ENCODE results near the gene THSD4. TPM values are rescaled to one million over a fixed set of nuclear protein-coding genes. Genes with fewer than 3 reads are reported as not detected.

The THSD4 gene
- total and polyA plus RNA-seq, 7 donors, result 1.4 to 7.8 (median 2.2) TPM

DNA sequence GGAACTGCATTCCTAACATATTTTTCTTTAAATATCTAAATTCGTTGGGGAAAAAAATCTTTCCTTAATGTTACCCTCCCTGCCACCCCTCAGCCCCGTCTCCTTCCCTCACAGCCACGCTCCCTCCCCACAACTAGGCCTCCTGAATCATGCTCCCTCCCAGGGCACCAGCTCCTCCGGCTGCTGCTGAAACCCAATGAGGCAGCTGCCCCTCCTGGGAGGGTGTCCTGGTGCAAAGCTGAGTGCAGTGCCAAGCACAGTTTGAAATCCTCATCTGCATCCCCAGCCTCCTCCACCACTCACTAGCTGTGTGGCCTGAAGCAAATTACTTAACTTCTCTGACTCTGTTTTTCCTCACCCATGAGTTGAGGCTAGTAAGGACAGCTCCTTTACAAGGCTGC lies 692.4 kb downstream of the THSD4 start:
- DNase-seq, result no peak
- peaks cover 0 to 5% (median 0%) of the 10 kb centered on the region in 3 donors for H3K27me3 ChIP-seq
- no peaks in the 10 kb centered on the region for H3K4me1 ChIP-seq
- 78 to 83% methylated on average over 4 of the region's 4 CpGs for WGBS, 2 donors
- H3K36me3 ChIP-seq, result no peaks in the 10 kb centered on the region
- H3K27ac ChIP-seq, result no peak overlapping the region
- intact Hi-C loops (cut with DNase I), result no loop called here
- H3K9me3 ChIP-seq, result no peaks in the 10 kb centered on the region
- H3K4me3 ChIP-seq, result no peak overlapping the region
- TF ChIP-seq, protein P1, sequence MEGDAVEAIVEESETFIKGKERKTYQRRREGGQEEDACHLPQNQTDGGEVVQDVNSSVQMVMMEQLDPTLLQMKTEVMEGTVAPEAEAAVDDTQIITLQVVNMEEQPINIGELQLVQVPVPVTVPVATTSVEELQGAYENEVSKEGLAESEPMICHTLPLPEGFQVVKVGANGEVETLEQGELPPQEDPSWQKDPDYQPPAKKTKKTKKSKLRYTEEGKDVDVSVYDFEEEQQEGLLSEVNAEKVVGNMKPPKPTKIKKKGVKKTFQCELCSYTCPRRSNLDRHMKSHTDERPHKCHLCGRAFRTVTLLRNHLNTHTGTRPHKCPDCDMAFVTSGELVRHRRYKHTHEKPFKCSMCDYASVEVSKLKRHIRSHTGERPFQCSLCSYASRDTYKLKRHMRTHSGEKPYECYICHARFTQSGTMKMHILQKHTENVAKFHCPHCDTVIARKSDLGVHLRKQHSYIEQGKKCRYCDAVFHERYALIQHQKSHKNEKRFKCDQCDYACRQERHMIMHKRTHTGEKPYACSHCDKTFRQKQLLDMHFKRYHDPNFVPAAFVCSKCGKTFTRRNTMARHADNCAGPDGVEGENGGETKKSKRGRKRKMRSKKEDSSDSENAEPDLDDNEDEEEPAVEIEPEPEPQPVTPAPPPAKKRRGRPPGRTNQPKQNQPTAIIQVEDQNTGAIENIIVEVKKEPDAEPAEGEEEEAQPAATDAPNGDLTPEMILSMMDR (IDR thresholded peaks at IDR 0.05), result no peak
- TF ChIP-seq POLR2A (IDR thresholded peaks at IDR 0.05), result no peak
- no peak for TF ChIP-seq EP300 (IDR thresholded peaks at IDR 0.05)
- TF ChIP-seq POLR2AphosphoS5 (IDR thresholded peaks at IDR 0.05), result no peak

DNA sequence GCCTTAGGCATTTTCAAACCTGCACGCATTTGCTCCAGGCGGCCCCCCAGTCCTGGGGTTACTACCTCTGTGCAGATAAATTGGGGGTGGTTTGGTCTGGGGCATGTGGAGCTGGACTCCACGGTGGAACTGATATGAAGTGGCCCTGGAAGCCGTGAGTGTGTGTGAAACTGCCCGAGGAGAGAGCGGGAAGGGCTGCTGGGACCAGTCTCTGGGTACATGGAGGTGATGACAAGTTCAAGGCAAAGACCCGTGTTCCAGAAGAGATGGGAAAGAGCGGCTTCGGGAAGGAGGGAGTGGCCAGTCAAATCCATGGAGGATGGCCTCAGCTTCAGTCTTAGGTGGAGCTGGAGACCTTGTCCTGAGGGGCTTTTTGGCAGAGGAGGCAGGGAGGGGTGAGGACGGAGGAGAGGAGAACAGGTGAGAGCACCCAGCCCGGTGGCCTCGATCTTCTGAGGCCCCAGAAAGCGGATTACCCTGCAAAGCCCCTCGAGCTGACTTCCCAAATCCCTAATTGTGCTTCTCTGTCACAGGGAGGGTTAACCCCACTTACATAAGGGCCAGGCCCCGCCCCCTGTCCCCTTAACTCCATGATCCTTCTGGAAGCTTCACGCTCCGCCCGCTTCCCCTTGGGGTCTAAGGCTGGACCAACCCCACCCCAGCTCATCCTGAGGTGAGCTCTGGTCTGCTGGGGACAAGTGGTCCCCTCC lies 693.2 kb downstream of the THSD4 start:
- WGBS, 2 donors, result 86 to 89% methylated on average over 18 of the region's 18 CpGs
- H3K4me1 ChIP-seq, result no peaks in the 10 kb centered on the region

DNA sequence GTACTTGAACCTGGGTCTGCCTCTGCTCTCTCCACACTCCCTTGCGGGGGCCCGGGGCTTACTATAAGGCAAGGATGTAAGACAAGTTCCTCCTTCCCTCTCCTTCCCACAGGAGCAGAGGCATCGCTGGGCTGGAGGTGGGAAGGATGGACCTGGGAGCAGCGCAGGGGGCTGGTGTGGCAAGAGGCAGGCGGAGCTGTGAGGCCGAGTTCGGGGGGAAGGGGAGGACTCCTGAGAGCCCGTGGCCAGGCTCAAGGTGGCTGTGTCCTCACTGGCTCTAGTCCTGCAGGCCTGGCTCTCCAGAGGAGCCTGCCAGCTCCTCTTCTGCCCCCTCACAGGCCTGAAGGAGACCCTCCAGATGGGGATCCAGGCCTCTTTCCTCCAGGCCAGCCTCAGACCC lies 694.1 kb downstream of the THSD4 start:
- TF ChIP-seq, protein P1 (IDR thresholded peaks at IDR 0.05), result no peak
- TF ChIP-seq EP300 (IDR thresholded peaks at IDR 0.05) (no peak), POLR2A (IDR thresholded peaks at IDR 0.05) (no peak), POLR2AphosphoS5 (IDR thresholded peaks at IDR 0.05) (no peak)
- 87 to 88% methylated on average over 8 of the region's 8 CpGs for WGBS, 2 donors
- Histone ChIP-seq H3K27ac (no peak overlapping the region), H3K36me3 (no peaks in the 10 kb centered on the region), H3K4me1 (no peaks in the 10 kb centered on the region), H3K4me3 (no peak overlapping the region), H3K9me3 (no peaks in the 10 kb centered on the region), H3K27me3 (peaks cover 0 to 5% (median 0%) of the 10 kb centered on the region in 3 donors)
- intact Hi-C loops (cut with DNase I), result no loop called here
- no peak for DNase-seq

More for the DNA sequence above, 693.2 kb downstream of the THSD4 start:
- no peak for DNase-seq
- no peak overlapping the region for H3K4me3 ChIP-seq
- TF ChIP-seq POLR2AphosphoS5 (IDR thresholded peaks at IDR 0.05) (no peak), EP300 (IDR thresholded peaks at IDR 0.05) (no peak), POLR2A (IDR thresholded peaks at IDR 0.05) (no peak)
- TF ChIP-seq, protein P1 (IDR thresholded peaks at IDR 0.05), result no peak
- H3K36me3 ChIP-seq, result no peaks in the 10 kb centered on the region
- intact Hi-C loops (cut with DNase I), result no loop called here
- no peaks in the 10 kb centered on the region for H3K9me3 ChIP-seq
- H3K27ac ChIP-seq, result no peak overlapping the region
- H3K27me3 ChIP-seq, result peaks cover 0 to 5% (median 0%) of the 10 kb centered on the region in 3 donors

DNA sequence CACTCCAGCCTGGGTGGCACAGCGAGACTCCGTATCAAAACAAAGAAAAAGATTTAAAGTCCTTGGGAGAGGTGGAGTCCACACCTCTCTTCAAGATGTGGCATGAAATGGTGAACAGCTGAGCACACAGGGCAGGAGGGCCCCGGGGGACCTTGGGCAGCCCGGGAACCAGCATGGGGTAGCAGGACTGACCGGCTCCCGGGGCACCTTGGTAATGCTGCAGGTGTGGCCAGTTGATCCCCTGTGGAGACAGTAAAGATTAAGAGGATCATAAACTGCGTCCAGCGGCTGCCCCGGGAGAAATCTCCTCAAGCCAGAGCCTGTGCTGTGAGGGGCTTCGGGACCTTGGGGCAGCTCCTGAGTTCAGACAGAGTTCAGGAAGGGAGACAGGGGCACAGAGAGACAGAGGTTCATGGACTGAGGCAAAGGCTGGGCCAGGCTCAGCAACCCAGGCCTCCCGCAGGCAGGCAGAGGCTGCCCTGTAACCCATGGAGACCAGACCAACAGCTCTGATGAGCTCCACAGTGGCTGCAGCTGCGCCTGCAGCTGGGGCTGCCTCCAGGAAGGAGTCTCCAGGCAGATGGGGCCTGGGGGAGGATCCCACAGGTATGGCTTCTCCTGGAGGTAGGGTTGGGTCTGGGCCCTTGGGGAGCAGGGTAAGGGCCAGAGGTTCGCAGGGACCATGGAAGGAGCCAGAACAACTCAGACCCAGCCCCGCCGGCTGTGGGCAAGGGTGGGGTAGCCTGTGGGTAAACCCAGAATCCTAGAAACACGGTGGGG lies 695.2 kb downstream of the THSD4 start, which contains the start of gene NR2E3:
Gene NR2E3 (plus strand): TSS at position 299 of the 780 bp plus-strand sequence. CDS start 190 bp downstream, at position 489.
- Histone ChIP-seq H3K36me3 (no peaks in the 10 kb centered on the region), H3K27ac (no peak within 1 kb of the TSS), H3K4me3 (no peak within 1 kb of the TSS), H3K27me3 (peaks cover 0 to 5% (median 0%) of the 10 kb centered on the region in 3 donors), H3K4me1 (no peaks in the 10 kb centered on the region), H3K9me3 (no peaks in the 10 kb centered on the region)
- 46 to 73% methylated on average over 16 of the region's 16 CpGs for WGBS, 2 donors
- intact Hi-C loops (cut with DNase I), result no loop called here
- no peak for TF ChIP-seq POLR2A (IDR thresholded peaks at IDR 0.05)
- TF ChIP-seq EP300 (IDR thresholded peaks at IDR 0.05), result no peak
- no peak for TF ChIP-seq POLR2AphosphoS5 (IDR thresholded peaks at IDR 0.05)
- TF ChIP-seq, protein P1 (IDR thresholded peaks at IDR 0.05), result no peak
- no peak for DNase-seq

All from sigmoid colon (tissue), 7 donors.